GM12878 (cell line): Measurements from ENCODE around the gene NRP1. TPM values are rescaled to one million over a fixed set of nuclear protein-coding genes. Genes with fewer than 3 reads are reported as not detected.

Source experiments
- ATAC-seq: fragments of 200-7000 bp; cut with Tn5 transposase; 3 replicates; pipeline ENCODE4 v1.9.1; 2020; ENCODE audit warnings: mild to moderate bottlenecking, moderate library complexity
- BruUV-seq: library from RNA; stranded (reverse); fragments of 400-500 nt; replicated peaks from 2 replicates; lab custom pipeline; 2021; lab: Mats Ljungman, UMichigan
- CTCF ChIA-PET: fragments of 300-600 bp; sonication (Branson Sonifier 250); formaldehyde crosslinking; extraction: SDS; loops from one replicate; lab custom pipeline; 2021; ENCODE audit warnings: inconsistent platforms; lab: Yijun Ruan, JAX
- POLR2A ChIA-PET: fragments of 350-600 bp; formaldehyde crosslinking; extraction: SDS; loops from one replicate; lab custom pipeline; 2021; ENCODE audit warnings: inconsistent platforms; lab: Charles Lee
- RAD21 ChIA-PET: fragments of 300-600 bp; sonication (Branson Sonifier 250); formaldehyde crosslinking; loops from one replicate; lab custom pipeline; 2023; ENCODE audit warnings: antibody characterized with exemption; ENCODE audit not compliant: unreplicated experiment; lab: Charles Lee
- SMC1A ChIA-PET: fragments of 300-600 bp; sonication (Branson Sonifier 250); formaldehyde crosslinking; loops from one replicate; lab custom pipeline; 2023; ENCODE audit not compliant: unreplicated experiment, uncharacterized antibody; lab: Charles Lee
- DNase-seq: peaks from one replicate; pipeline ENCODE4 v3.0.0-alpha.2; 2011; ENCODE audit warnings: low read depth, low spot score
- FAIRE-seq: peaks from 3 replicates; lab custom pipeline; 2011; peaks lifted over from hg19 to GRCh38; lab: Jason Lieb, UNC
- H2AFZ ChIP-seq: 2 replicates; pipeline ENCODE4 v1.6.0; 2011; ENCODE audit warnings: low read depth, low read length, control low read depth; ENCODE audit not compliant: control insufficient read depth
- H3K27ac ChIP-seq: 2 replicates; pipeline ENCODE4 v1.5.1; 2011; ENCODE audit warnings: control low read depth; ENCODE audit not compliant: control insufficient read depth, insufficient read depth
- H3K27me3 ChIP-seq, 2 experiments: replicated peaks in 1 of 2; 2 replicates each; pipeline versions ENCODE4 v1.6.0 to v1.6.1; 2011; ENCODE audit warnings: low read length in 1 of 2; ENCODE audit not compliant: control insufficient read depth in 2 of 2, insufficient read depth in 2 of 2
- H3K36me3 ChIP-seq, 2 experiments: 2 replicates each; pipeline ENCODE4 v1.5.1; 2011; ENCODE audit warnings: low read length in 1 of 2; ENCODE audit not compliant: control insufficient read depth in 2 of 2, insufficient read depth in 2 of 2
- H3K4me1 ChIP-seq: 2 replicates; pipeline ENCODE4 v1.6.1; 2011; ENCODE audit warnings: mild to moderate bottlenecking, low read length, moderate library complexity, mixed read lengths; ENCODE audit not compliant: control insufficient read depth, insufficient read depth
- H3K4me2 ChIP-seq: 2 replicates; pipeline ENCODE4 v1.6.0; 2011; ENCODE audit warnings: control low read depth; ENCODE audit not compliant: control insufficient read depth, insufficient read depth
- H3K4me3 ChIP-seq: fragments of 200-600 bp; sonication (generic); 2 replicates; pipeline ENCODE4 v1.5.1; 2016
- H3K79me2 ChIP-seq: 2 replicates; pipeline ENCODE4 v1.6.0; 2011; ENCODE audit warnings: low read length; ENCODE audit not compliant: control insufficient read depth, insufficient read depth
- H3K9ac ChIP-seq: 2 replicates; pipeline ENCODE4 v1.8.0; 2011; ENCODE audit warnings: low read length, control low read depth, mixed read lengths; ENCODE audit not compliant: control insufficient read depth, insufficient read depth
- H3K9me3 ChIP-seq: replicated peaks from 3 replicates; pipeline ENCODE4 v1.5.1; 2011; ENCODE audit warnings: mild to moderate bottlenecking, low read length; ENCODE audit not compliant: control insufficient read depth, insufficient read depth
- H4K20me1 ChIP-seq: 2 replicates; pipeline ENCODE4 v1.6.0; 2011; ENCODE audit not compliant: control insufficient read depth, insufficient read depth
- CBX3 ChIP-seq: fragments of 200-600 bp; sonication (generic); IDR thresholded peaks from 2 replicates; pipeline ENCODE4 v1.6.1; 2016; ENCODE audit warnings: low read depth, borderline replicate concordance
- CREB1 ChIP-seq: IDR thresholded peaks from 2 replicates; pipeline ENCODE4 v1.6.1; 2012; ENCODE audit warnings: low read depth, mild to moderate bottlenecking, inconsistent platforms
- KLF5 ChIP-seq: fragments of 450-650 bp; IDR thresholded peaks from 2 replicates; pipeline ENCODE4 v1.6.1; 2014; ENCODE audit warnings: mild to moderate bottlenecking; ENCODE audit not compliant: partially characterized antibody
- PML ChIP-seq: IDR thresholded peaks from 2 replicates; pipeline ENCODE4 v1.6.1; 2012; ENCODE audit warnings: low read length, inconsistent platforms
- ZZZ3 ChIP-seq: IDR thresholded peaks from 2 replicates; pipeline ENCODE4 v1.6.1; 2011; ENCODE audit warnings: low read depth; ENCODE audit not compliant: control insufficient read depth, insufficient read length
- WGBS: methylation state at CpG from one replicate; pipeline ENCODE4 v1.1.6; 2016; ENCODE audit warnings: low lambda C conversion rate; ENCODE audit not compliant: insufficient replicate concordance, insufficient coverage; ENCODE audit errors: missing lambda C conversion rate; 5-methylcytosine and 5-hydroxymethylcytosine counted together
- in situ Hi-C: fragments of 300-500 bp; cut with MboI; formaldehyde crosslinking; loops from 9 replicates; pipeline ENCODE4 v1.14.3; 2018; ENCODE audit warnings: mixed read lengths
- intact Hi-C: fragments of 100-400 bp; cut with micrococcal nuclease; formaldehyde crosslinking; loops from one replicate; pipeline ENCODE4 v1.14.2; 2022; ENCODE audit not compliant: unreplicated experiment
- polyA plus RNA-seq, 11 experiments: library from polyadenylated mRNA; depleted of rRNA in 4 of 11; unstranded in 6 of 11; stranded (reverse) in 5 of 11; fragments of >200 nt; fragmentation: Nextera tagmentation in 4 of 11; fragmentation: Illumina TruSeq in 1 of 11; extraction: Ambion mirVana in 4 of 11; extraction: Trizol in 1 of 11; gene quantifications; 1 replicate in 1 of 11; 2 replicates in 10 of 11; pipeline versions ENCODE4 v1.2.1 to v1.2.3, GENCODE V29; 2011 to 2016; ENCODE audit warnings: inconsistent platforms in 2 of 11, missing spikeins in 2 of 11, low read depth in 1 of 11
- total RNA-seq, 4 experiments: library from RNA; depleted of rRNA in 3 of 4; stranded (reverse); fragments of >200 nt in 3 of 4; fragmentation: Illumina TruSeq in 1 of 4; extraction: Trizol in 1 of 4; gene quantifications; 2 replicates each; pipeline versions ENCODE4 v1.2.1 to v1.2.3, GENCODE V29; 2013 to 2021
- TF ChIP-seq, protein P1 (sequence below): fragments of 450-650 bp; IDR thresholded peaks from 2 replicates; pipeline ENCODE4 v1.6.1; 2016; ENCODE audit warnings: mild to moderate bottlenecking

NRP1 gene
- total and polyA plus RNA-seq, 10 of the 15 experiments (the other 5 are each of a cell fraction or from before 2014, with no cell fraction given) = 0.11 to 12.1 (median 0.52) TPM

GRCh38 chr10:33382216-33382600 is 47.7 kb upstream of the NRP1 start:
- SMC1A ChIA-PET = interaction anchor here (0.9 to 2.1 kb wide), 8 partner anchors 10 to 376 kb away, joined by 3 to 5 read pairs (median 3); no protein-coding TSS in a partner anchor

More at GRCh38 chr10:33382216-33382600, 47.7 kb upstream of the NRP1 start:
- in situ Hi-C loops = no loop called here
- Histone ChIP-seq H3K4me1 (no peaks in the 10 kb centered on the region), H3K9ac (no peak overlapping the region), H3K4me2 (no peak overlapping the region), H2AFZ (no peak overlapping the region), H3K27me3 (no peaks in the 10 kb centered on the region), H3K36me3 (no peaks in the 10 kb centered on the region), H4K20me1 (no peaks in the 10 kb centered on the region), H3K27ac (no peak overlapping the region), H3K79me2 (no peaks in the 10 kb centered on the region), H3K9me3 (no peaks in the 10 kb centered on the region), H3K4me3 (no peak overlapping the region)
- no peak for FAIRE-seq
- intact Hi-C loops = no loop called here
- ChIA-PET RAD21 (interaction anchor here (0.8 to 1.2 kb wide), 3 partner anchors 8 to 177 kb away, joined by 3 to 4 read pairs (median 3); no protein-coding TSS in a partner anchor), CTCF (interaction anchor here (0.6 kb wide), 1 partner anchor 450 kb away, joined by 3 read pairs; no protein-coding TSS in a partner anchor), POLR2A (no interaction called here)
- no peak for DNase-seq
- no peak for ATAC-seq
- BruUV-seq = no TSS peak
- no peak for TF ChIP-seq ZZZ3
- TF ChIP-seq, protein P1, sequence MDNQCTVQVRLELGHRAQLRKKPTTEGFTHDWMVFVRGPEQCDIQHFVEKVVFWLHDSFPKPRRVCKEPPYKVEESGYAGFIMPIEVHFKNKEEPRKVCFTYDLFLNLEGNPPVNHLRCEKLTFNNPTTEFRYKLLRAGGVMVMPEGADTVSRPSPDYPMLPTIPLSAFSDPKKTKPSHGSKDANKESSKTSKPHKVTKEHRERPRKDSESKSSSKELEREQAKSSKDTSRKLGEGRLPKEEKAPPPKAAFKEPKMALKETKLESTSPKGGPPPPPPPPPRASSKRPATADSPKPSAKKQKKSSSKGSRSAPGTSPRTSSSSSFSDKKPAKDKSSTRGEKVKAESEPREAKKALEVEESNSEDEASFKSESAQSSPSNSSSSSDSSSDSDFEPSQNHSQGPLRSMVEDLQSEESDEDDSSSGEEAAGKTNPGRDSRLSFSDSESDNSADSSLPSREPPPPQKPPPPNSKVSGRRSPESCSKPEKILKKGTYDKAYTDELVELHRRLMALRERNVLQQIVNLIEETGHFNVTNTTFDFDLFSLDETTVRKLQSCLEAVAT = no peak
- TF ChIP-seq KLF5 = no peak
- TF ChIP-seq CREB1 = no peak
- TF ChIP-seq PML = no peak
- TF ChIP-seq CBX3 = no peak
- WGBS = 0% methylated on average over 2 of the region's 2 CpGs
